Inferior parietal cortex (tissue), 1 donor: ENCODE measurements around the gene BSND.
"Not testable (repeated sequence)": the region's sequence is repeated elsewhere in the genome, so short reads cannot be mapped to it uniquely, and the experiment has no call there.

ENCODE experiments used
- DNase-seq: peaks from one replicate; pipeline ENCODE4 v3.0.0-alpha.2; 2016; ENCODE audit errors: extremely low spot score

The BSND gene

GRCh38 chr1:55015731-55016620, 17.2 kb downstream of the BSND start:
- DNase-seq, result no peak

- no peak for DNase-seq
Observed at GRCh38 chr1:55018395-55018794, 19.7 kb downstream of the BSND start.

- peak; percentile 63 for DNase-seq
Observed at GRCh38 chr1:55021942-55022546, 23.3 kb downstream of the BSND start.

- not testable (repeated sequence) for DNase-seq
Observed at GRCh38 chr1:55024163-55024562, 25.4 kb downstream of the BSND start.

- DNase-seq, result not testable (repeated sequence)
Observed at GRCh38 chr1:55026682-55027081, 27.9 kb downstream of the BSND start.

GRCh38 chr1:55031098-55031497, 32.4 kb downstream of the BSND start:
- not testable (repeated sequence) for DNase-seq

- no peak for DNase-seq
Observed at GRCh38 chr1:55033265-55033614, 34.5 kb downstream of the BSND start.

- DNase-seq, result no peak
Observed at GRCh38 chr1:55034476-55035133, 35.9 kb downstream of the BSND start.

- DNase-seq, result no peak
Observed at GRCh38 chr1:55035904-55036303, 37.2 kb downstream of the BSND start.

- DNase-seq, result no peak
Observed at GRCh38 chr1:55037733-55038551, 39.2 kb downstream of the BSND start.

GRCh38 chr1:55038552-55038838, 39.8 kb downstream of the BSND start:
- DNase-seq, result no peak

GRCh38 chr1:55038974-55039341, 40.2 kb downstream of the BSND start:
- DNase-seq, result no peak

- no peak for DNase-seq
Observed at GRCh38 chr1:55039342-55040082, 40.8 kb downstream of the BSND start, which contains the start of gene PCSK9. TSS of gene PCSK9 (plus strand) at chr1:55039548. CDS start at chr1:55039838, 290 bp downstream.

GRCh38 chr1:55040083-55040932, 41.6 kb downstream of the BSND start:
- no peak for DNase-seq

- DNase-seq, result no peak
Observed at GRCh38 chr1:55040933-55041494, 42.3 kb downstream of the BSND start.

- DNase-seq, result no peak
Observed at GRCh38 chr1:55041613-55042012, 42.9 kb downstream of the BSND start.

GRCh38 chr1:55043011-55043410, 44.3 kb downstream of the BSND start:
- no peak for DNase-seq

- DNase-seq, result no peak
Observed at GRCh38 chr1:55043726-55044125, 45.0 kb downstream of the BSND start.

- DNase-seq, result no peak
Observed at GRCh38 chr1:55044617-55045397, 46.1 kb downstream of the BSND start.
